ENCODE measurements around the gene MEA1.
A peak's percentile ranks its signal among the peaks of the same experiment; 100 is the strongest.

Gene MEA1

GRCh38 chr6:43040542-43041257 lies 27.0 kb upstream of the MEA1 start:
- no peak for DNase-seq (ENCODE audit: low read depth in 2 of 2, low spot score in 1 of 2)

- DNase-seq (ENCODE audit: low read depth in 2 of 2, low spot score in 1 of 2), result no peak
Measured at GRCh38 chr6:43038727-43039126, 25.0 kb upstream of the MEA1 start.

GRCh38 chr6:43037706-43038105 lies 24.0 kb upstream of the MEA1 start:
- DNase-seq (ENCODE audit: low read depth in 2 of 2, low spot score in 1 of 2), result no peak

- no peak for DNase-seq (ENCODE audit: low read depth in 2 of 2, low spot score in 1 of 2)
Measured at GRCh38 chr6:43037197-43037596, 23.5 kb upstream of the MEA1 start.

- no peak for DNase-seq (ENCODE audit: low read depth in 2 of 2, low spot score in 1 of 2)
Measured at GRCh38 chr6:43036712-43037111, 23.0 kb upstream of the MEA1 start.

GRCh38 chr6:43035495-43036194 lies 21.9 kb upstream of the MEA1 start:
- no peak for DNase-seq (ENCODE audit: low read depth in 2 of 2, low spot score in 1 of 2)

- DNase-seq (ENCODE audit: low read depth in 2 of 2, low spot score in 1 of 2), result no peak
Measured at GRCh38 chr6:43034190-43034525, 20.4 kb upstream of the MEA1 start.

GRCh38 chr6:43033496-43034189 lies 19.9 kb upstream of the MEA1 start:
- DNase-seq (ENCODE audit: low read depth in 2 of 2, low spot score in 1 of 2), result no peak

GRCh38 chr6:43032326-43032725 lies 18.6 kb upstream of the MEA1 start:
- DNase-seq (ENCODE audit: low read depth in 2 of 2, low spot score in 1 of 2), result no peak

- no peak for DNase-seq (ENCODE audit: low read depth in 2 of 2, low spot score in 1 of 2)
Measured at GRCh38 chr6:43029120-43029519, 15.4 kb upstream of the MEA1 start.

- no peak for DNase-seq (ENCODE audit: low read depth in 2 of 2, low spot score in 1 of 2)
Measured at GRCh38 chr6:43026365-43026764, 12.6 kb upstream of the MEA1 start.

GRCh38 chr6:43024436-43024835 lies 10.7 kb upstream of the MEA1 start:
- DNase-seq (ENCODE audit: low read depth in 2 of 2, low spot score in 1 of 2), result no peak

- peak; percentile 33 to 39 for DNase-seq (ENCODE audit: low read depth in 2 of 2, low spot score in 1 of 2)
Measured at GRCh38 chr6:43021270-43022047, 7.7 kb upstream of the MEA1 start, which contains the start of gene RRP36. TSS of gene RRP36 (plus strand) at chr6:43021623. CDS start at chr6:43021655, 32 bp downstream.

GRCh38 chr6:43020847-43021246 lies 7.1 kb upstream of the MEA1 start:
- DNase-seq (ENCODE audit: low read depth in 2 of 2, low spot score in 1 of 2), result no peak

- no peak for DNase-seq (ENCODE audit: low read depth in 2 of 2, low spot score in 1 of 2)
Measured at GRCh38 chr6:43020052-43020705, 6.4 kb upstream of the MEA1 start.

GRCh38 chr6:43019152-43019551 lies 5.4 kb upstream of the MEA1 start:
- DNase-seq (ENCODE audit: low read depth in 2 of 2, low spot score in 1 of 2), result no peak

GRCh38 chr6:43016943-43017334 lies 3.2 kb upstream of the MEA1 start:
- no peak for DNase-seq (ENCODE audit: low read depth in 2 of 2, low spot score in 1 of 2)

- DNase-seq (ENCODE audit: low read depth in 2 of 2, low spot score in 1 of 2), result no peak
Measured at GRCh38 chr6:43016176-43016942, 2.6 kb upstream of the MEA1 start.

- no peak for DNase-seq (ENCODE audit: low read depth in 2 of 2, low spot score in 1 of 2)
Measured at GRCh38 chr6:43014434-43014909, 726 bp upstream of the MEA1 start.
